Posterior vena cava (tissue), 2 donors: ENCODE data around the gene F12. TPM values are rescaled to one million over a fixed set of nuclear protein-coding genes. Genes with fewer than 3 reads are reported as not detected.

Experiments used
- DNase-seq: peaks from one replicate; pipeline ENCODE4 v3.0.0-alpha.2; 2020; ENCODE audit warnings: low spot score
- intact Hi-C, 2 donors: fragments of 100-400 bp; cut with DNase I; formaldehyde crosslinking; loops; one replicate each; pipeline versions ENCODE4 v1.14.1 to v1.14.2; 2022 to 2023
- total RNA-seq, 2 donors: library from RNA; stranded (reverse); fragmentation: NEBNext Ultra II Directional; extraction: Animal tissue kit (Norgen Biotek cat#: 25700); gene quantifications; one replicate each; pipeline ENCODE4 v1.2.1, GENCODE V29; 2021
- donor health status: DM: yes; HTN: yes; CAD: no.
- donor health status: DM: yes; HTN: yes; CAD: no.

F12 gene
- total RNA-seq, 2 donors from 2014 or later: 0.38 to 0.93 TPM

- intact Hi-C loops: no loop called here
- no peak for DNase-seq
These were observed 39.0 kb upstream of the F12 start for GRCh38 chr5:177448244-177448950.

DNA sequence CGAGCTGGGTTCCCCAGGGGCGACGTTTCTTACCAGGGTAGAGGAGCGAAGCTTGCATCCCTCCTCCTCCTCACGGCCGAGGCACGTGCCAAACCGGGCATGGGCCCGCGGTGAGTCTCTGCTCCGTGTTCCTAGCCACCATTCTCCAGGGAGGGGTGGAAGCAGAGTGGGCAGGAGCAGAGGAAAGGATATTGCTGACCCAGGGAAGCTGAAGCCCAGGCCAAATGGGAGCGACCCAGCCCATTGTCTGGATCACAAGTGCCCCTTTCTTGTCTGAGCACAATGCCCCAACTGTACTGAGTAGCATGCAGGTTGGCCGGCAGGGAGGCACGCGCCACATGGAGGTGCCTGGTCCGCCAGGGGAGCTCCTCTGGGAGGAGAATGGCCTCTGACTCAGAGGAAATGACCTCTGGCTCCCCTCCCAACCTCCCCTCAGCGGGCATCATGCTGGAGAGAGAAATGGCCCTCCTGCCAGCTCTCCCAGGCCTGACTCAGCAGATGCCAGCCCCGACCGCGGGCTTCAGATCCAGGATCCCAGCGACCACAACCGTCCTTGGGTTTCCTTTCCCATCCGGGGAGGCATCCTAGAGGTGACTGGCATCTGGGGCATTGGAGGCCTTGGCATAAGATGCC is 38.4 kb upstream of the F12 start:
- DNase-seq: peak; percentile 87

GRCh38 chr5:177447066-177447610 is 37.8 kb upstream of the F12 start:
- intact Hi-C loops: no loop called here
- peak; percentile 86 for DNase-seq

More for the DNA sequence above, 38.4 kb upstream of the F12 start:
- intact Hi-C loops: no loop called here

GRCh38 chr5:177446200-177447065 is 37.1 kb upstream of the F12 start, which contains the start of gene PRR7:
PRR7 (plus strand) TSS chr5:177446814; CDS start chr5:177455068, 8,254 bp downstream.
- intact Hi-C loops: no loop called here
- peak; percentile 90 for DNase-seq

DNA sequence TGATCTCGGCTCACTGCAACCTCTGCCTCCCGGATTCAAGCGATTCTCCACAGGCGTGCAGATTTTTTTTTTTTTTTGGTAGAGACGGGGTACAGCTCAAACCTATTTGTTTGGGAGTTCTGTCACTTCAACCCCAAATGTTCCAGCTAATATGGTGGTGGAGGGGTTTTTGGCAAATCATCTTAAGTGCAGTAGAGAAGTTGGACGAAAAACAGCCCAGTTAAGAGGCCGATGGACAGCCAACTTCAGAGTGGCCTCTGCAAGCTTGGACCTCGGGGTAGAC is 36.5 kb upstream of the F12 start:
- intact Hi-C loops: no loop called here
- no peak for DNase-seq

- no peak for DNase-seq
- intact Hi-C loops: no loop called here
These were observed 35.9 kb upstream of the F12 start for GRCh38 chr5:177445052-177445916.

- DNase-seq: no peak
These were observed 35.0 kb upstream of the F12 start for GRCh38 chr5:177444106-177445051.

GRCh38 chr5:177443144-177443983 is 34.0 kb upstream of the F12 start:
- intact Hi-C loops: no loop called here
- DNase-seq: peak; percentile 75

More at GRCh38 chr5:177444106-177445051, 35.0 kb upstream of the F12 start:
- intact Hi-C loops: no loop called here

GRCh38 chr5:177442066-177442826 is 32.9 kb upstream of the F12 start:
- DNase-seq: peak; percentile 79
- intact Hi-C loops: no loop called here

- peak; percentile 66 for DNase-seq
- intact Hi-C loops: no loop called here
These were observed 31.8 kb upstream of the F12 start for GRCh38 chr5:177440990-177441780.

DNA sequence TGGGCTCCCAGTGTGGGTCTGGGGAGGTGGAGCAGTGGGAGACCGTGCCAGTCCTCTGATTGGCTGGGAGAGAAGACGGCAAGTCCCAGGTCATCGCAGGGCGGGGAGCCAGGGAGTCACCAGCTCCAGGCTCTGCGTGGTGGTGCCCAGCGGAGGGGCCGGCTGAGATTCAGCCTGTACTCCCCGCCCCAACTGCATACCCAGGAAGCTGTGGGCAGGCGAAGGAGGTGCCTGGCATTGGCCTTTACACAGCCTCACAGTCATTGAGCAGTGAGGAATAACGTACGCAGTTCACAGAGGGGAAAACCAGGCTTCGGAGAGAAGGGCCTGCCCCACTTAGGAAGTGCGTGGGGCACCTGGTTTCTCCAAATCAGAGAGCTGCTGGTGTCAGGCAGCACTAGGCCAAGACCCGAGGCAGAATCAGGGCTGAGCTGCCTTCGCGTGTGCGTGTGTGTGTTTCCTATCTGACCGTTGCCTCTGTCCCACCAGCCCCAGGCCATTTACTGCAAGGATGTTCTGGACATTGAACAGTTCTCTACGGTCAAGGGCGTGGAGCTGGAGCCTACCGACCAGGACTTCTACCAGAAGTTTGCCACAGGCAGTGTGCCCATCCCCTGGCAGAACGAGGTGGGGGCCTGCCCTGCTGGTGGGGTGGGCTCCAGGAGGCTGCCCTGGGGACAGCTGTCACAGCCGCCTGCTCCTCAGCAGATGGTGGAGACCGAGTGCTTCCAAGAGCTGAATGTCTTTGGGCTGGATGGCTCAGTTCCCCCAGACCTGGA is 31.0 kb upstream of the F12 start:
- DNase-seq: peak; percentile 81
- intact Hi-C loops: no loop called here

DNA sequence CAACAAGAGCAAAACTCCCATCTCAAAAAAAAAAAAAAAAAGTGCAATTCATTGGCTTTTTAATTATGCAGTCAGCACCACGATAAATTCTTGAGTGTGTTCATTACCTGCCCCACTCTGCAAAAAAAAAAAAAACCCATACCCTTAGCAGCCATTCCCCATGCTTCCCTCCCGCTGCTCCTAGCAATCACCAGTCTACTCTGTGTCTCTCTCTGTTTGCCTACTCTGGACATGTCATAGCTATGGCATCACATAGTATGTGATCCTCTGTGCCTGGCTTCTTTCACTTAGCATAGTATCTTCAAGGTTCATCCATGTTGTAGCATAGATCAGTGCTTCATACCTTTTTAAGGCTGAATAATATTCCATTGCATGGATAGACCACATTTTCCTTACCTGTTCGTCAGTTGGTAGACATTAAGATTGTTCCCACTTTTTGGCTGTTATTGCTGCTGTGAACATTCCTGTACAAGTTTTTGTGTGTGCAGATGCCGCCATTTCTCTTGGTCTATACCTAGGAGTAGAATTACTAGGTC is 30.2 kb upstream of the F12 start:
- intact Hi-C loops: no loop called here

DNA sequence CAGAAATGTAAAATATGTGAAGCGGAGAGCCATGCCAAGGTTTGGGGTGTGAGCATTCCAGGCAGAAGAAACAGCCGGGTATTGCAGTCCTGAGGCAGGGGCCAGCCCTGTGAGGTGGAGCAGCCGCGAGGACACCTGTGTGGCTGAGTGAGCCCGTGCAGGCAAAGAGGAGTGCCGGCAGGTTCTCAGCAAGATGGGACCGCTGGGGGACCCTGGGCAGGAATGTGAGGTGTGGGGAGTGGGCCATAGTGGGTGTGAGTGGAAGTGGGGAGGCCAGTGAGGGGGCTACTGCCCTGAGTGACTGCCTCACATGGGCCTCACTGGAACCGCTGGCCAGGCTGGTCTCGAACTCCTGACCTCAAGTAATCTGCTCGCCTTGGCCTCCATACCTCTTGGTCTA is 29.1 kb upstream of the F12 start:
- intact Hi-C loops: no loop called here
- DNase-seq: no peak

More for the DNA sequence above, 30.2 kb upstream of the F12 start:
- DNase-seq: no peak

- intact Hi-C loops: no loop called here
These were observed 28.3 kb upstream of the F12 start for GRCh38 chr5:177437623-177438022.

More at GRCh38 chr5:177437623-177438022, 28.3 kb upstream of the F12 start:
- no peak for DNase-seq
